ENCODE measurements around the gene TEAD4. TPM values are rescaled to one million over a fixed set of nuclear protein-coding genes. Genes with fewer than 3 reads are reported as not detected.

TEAD4 gene
- total and polyA plus RNA-seq, 2 experiments from 2014 or later, result 5.5 to 12.7 TPM

GRCh38 chr12:2970744-2971143 is 11.5 kb downstream of the TEAD4 start:
- no peaks in the 10 kb centered on the region for H3K79me2 ChIP-seq
- TF ChIP-seq CTCF (IDR thresholded peaks at IDR 0.05; ENCODE audit: poor library complexity) (no peak), EZH2phosphoT487 (IDR thresholded peaks at IDR 0.05; ENCODE audit: low read depth, severe bottlenecking, unreplicated experiment) (no peak), EZH2 (IDR thresholded peaks at IDR 0.05; ENCODE audit: borderline replicate concordance) (no peak)
- 80% methylated on average over 10 of the region's 10 CpGs for WGBS (ENCODE audit: low lambda C conversion rate, missing lambda C conversion rate)

DNA sequence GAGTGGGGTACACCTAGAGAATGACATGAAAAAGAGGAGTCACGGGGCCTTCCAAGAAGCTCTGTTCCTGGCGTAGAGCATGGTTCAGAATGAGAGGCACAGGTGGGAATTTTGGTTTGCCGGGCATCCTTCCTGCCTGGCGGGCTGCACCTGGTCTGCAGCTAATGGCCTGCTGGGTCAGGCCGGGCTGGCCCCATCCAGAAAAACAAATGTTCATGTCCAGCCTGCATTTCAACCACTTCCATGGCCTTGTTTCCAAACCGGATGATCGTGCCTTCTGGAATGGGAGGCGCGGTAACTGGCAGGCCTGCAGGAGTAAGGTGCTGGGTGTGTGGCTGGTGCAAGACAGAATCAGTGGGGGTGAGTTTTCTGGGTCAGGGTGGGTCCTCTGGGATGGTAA is 14.4 kb downstream of the TEAD4 start:
- Histone ChIP-seq H3K27me3 (no peaks in the 10 kb centered on the region), H3K4me1 (ENCODE audit: insufficient read depth) (no peaks in the 10 kb centered on the region), H3K9me3 (ENCODE audit: low read depth) (no peaks in the 10 kb centered on the region), H3K9me2 (replicated peaks; ENCODE audit: insufficient read depth) (no peaks in the 10 kb centered on the region), H2AFZ (no peak overlapping the region), H3K4me3 (no peak overlapping the region), H4K20me1 (ENCODE audit: insufficient read depth, poor library complexity, severe bottlenecking) (no peaks in the 10 kb centered on the region), H3K27ac (no peak overlapping the region), H3K4me2 (no peak overlapping the region), H3K36me3 (replicated peaks; ENCODE audit: insufficient read depth, low read depth) (no peaks in the 10 kb centered on the region), H3K79me2 (no peaks in the 10 kb centered on the region)
- WGBS (ENCODE audit: low lambda C conversion rate, missing lambda C conversion rate), result 92% methylated on average over 9 of the region's 9 CpGs
- TF ChIP-seq CTCF (IDR thresholded peaks at IDR 0.05; ENCODE audit: poor library complexity), result no peak
- TF ChIP-seq EZH2phosphoT487 (IDR thresholded peaks at IDR 0.05; ENCODE audit: low read depth, severe bottlenecking, unreplicated experiment), result no peak
- TF ChIP-seq EZH2 (IDR thresholded peaks at IDR 0.05; ENCODE audit: borderline replicate concordance), result no peak
- no peak for DNase-seq (ENCODE audit: low spot score)

More at GRCh38 chr12:2970744-2971143, 11.5 kb downstream of the TEAD4 start:
- DNase-seq (ENCODE audit: low spot score), result no peak
- H3K27me3 ChIP-seq, result no peaks in the 10 kb centered on the region
- H3K9me3 ChIP-seq (ENCODE audit: low read depth), result no peaks in the 10 kb centered on the region
- no peaks in the 10 kb centered on the region for H4K20me1 ChIP-seq (ENCODE audit: insufficient read depth, poor library complexity, severe bottlenecking)
- H3K4me3 ChIP-seq, result no peak overlapping the region
- H3K4me1 ChIP-seq (ENCODE audit: insufficient read depth), result no peaks in the 10 kb centered on the region
- H3K27ac ChIP-seq, result no peak overlapping the region
- H2AFZ ChIP-seq, result no peak overlapping the region
- no peaks in the 10 kb centered on the region for H3K9me2 ChIP-seq (replicated peaks; ENCODE audit: insufficient read depth)
- no peaks in the 10 kb centered on the region for H3K36me3 ChIP-seq (replicated peaks; ENCODE audit: insufficient read depth, low read depth)
- no peak overlapping the region for H3K4me2 ChIP-seq

DNA sequence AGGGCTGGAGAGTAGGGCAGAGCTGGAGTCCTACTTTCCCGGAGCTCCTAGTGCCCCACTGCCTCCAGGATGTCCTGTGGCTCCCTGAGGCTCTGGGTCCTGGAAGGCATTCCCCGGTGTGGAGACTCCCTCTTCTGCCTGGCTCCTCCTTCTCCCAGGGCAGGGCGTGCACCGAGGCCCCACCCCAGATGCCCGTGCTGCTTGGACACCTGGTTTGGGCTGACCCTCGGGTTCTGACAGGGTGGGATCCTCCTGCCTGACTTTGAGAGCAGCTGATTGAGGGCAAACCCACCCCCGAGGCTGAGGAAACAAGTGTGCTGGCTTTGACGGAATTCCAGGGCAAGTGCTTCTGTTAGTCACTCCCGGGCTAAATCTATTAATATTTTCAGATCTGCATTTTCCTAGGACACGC is 15.4 kb downstream of the TEAD4 start:
- H3K27me3 ChIP-seq, result no peaks in the 10 kb centered on the region
- H3K4me2 ChIP-seq, result no peak overlapping the region
- TF ChIP-seq EZH2phosphoT487 (IDR thresholded peaks at IDR 0.05; ENCODE audit: low read depth, severe bottlenecking, unreplicated experiment) (no peak), CTCF (IDR thresholded peaks at IDR 0.05; ENCODE audit: poor library complexity) (no peak), EZH2 (IDR thresholded peaks at IDR 0.05; ENCODE audit: borderline replicate concordance) (no peak)
- no peak overlapping the region for H2AFZ ChIP-seq
- 73% methylated on average over 10 of the region's 10 CpGs for WGBS (ENCODE audit: low lambda C conversion rate, missing lambda C conversion rate)
- H3K4me3 ChIP-seq, result no peak overlapping the region
- H3K4me1 ChIP-seq (ENCODE audit: insufficient read depth), result no peaks in the 10 kb centered on the region
- no peak for DNase-seq (ENCODE audit: low spot score)
- no peaks in the 10 kb centered on the region for H3K9me2 ChIP-seq (replicated peaks; ENCODE audit: insufficient read depth)
- no peaks in the 10 kb centered on the region for H3K79me2 ChIP-seq
- no peaks in the 10 kb centered on the region for H3K36me3 ChIP-seq (replicated peaks; ENCODE audit: insufficient read depth, low read depth)
- no peaks in the 10 kb centered on the region for H3K9me3 ChIP-seq (ENCODE audit: low read depth)
- H3K27ac ChIP-seq, result no peak overlapping the region
- H4K20me1 ChIP-seq (ENCODE audit: insufficient read depth, poor library complexity, severe bottlenecking), result no peaks in the 10 kb centered on the region

GRCh38 chr12:2976581-2976996 is 17.4 kb downstream of the TEAD4 start:
- DNase-seq (ENCODE audit: low spot score), result no peak
- Histone ChIP-seq H3K36me3 (replicated peaks; ENCODE audit: insufficient read depth, low read depth) (no peaks in the 10 kb centered on the region), H3K79me2 (no peaks in the 10 kb centered on the region), H3K4me1 (ENCODE audit: insufficient read depth) (no peaks in the 10 kb centered on the region), H3K27ac (no peak overlapping the region), H3K4me3 (no peak overlapping the region), H3K27me3 (no peaks in the 10 kb centered on the region), H3K9me3 (ENCODE audit: low read depth) (no peaks in the 10 kb centered on the region), H3K4me2 (no peak overlapping the region), H2AFZ (no peak overlapping the region), H4K20me1 (ENCODE audit: insufficient read depth, poor library complexity, severe bottlenecking) (no peaks in the 10 kb centered on the region), H3K9me2 (replicated peaks; ENCODE audit: insufficient read depth) (no peaks in the 10 kb centered on the region)
- 83% methylated on average over 3 of the region's 6 CpGs for WGBS (ENCODE audit: low lambda C conversion rate, missing lambda C conversion rate)
- TF ChIP-seq CTCF (IDR thresholded peaks at IDR 0.05; ENCODE audit: poor library complexity) (no peak), EZH2phosphoT487 (IDR thresholded peaks at IDR 0.05; ENCODE audit: low read depth, severe bottlenecking, unreplicated experiment) (no peak), EZH2 (IDR thresholded peaks at IDR 0.05; ENCODE audit: borderline replicate concordance) (no peak)

Data from hepatocyte (in vitro differentiated cells).